HG03457 (cell line): ENCODE data around the gene EPHA2.
"Not testable (repeated sequence)": the region's sequence is repeated elsewhere in the genome, so short reads cannot be mapped to it uniquely, and the experiment has no call there.

Experiments used
- ATAC-seq: cut with Tn5 transposase; IDR thresholded peaks from one replicate; pipeline ENCODE4 v1.9.1; 2021; ENCODE audit warnings: moderate number of reproducible peaks; ENCODE audit not compliant: unreplicated experiment

EPHA2 gene

DNA sequence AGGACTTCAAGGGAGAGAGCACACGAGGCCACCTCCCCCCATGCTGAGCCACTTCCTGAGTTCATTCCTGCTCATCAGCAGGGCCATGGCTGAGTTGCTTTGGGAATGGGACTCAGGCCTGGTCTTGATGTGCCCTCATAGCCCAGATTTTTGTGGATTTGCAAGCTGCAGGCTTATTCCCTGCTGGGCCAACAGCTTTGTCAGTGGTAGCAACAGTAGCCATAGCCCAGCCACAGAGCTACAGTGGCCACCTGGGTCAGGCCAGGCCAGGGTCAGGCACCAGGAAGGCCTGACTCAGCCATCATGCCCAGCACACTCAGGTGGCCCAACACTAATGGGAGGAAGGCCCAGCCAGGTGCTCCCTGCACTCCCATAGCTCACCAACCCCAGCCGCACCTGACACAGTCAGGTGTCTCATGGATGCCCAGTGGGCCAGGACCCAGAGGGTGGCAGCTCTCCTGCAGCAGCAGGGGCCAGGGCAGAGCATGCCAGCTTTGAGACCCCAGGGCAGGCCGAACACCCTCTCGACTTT lies 33.5 kb downstream of the EPHA2 start:
- no peak for ATAC-seq

DNA sequence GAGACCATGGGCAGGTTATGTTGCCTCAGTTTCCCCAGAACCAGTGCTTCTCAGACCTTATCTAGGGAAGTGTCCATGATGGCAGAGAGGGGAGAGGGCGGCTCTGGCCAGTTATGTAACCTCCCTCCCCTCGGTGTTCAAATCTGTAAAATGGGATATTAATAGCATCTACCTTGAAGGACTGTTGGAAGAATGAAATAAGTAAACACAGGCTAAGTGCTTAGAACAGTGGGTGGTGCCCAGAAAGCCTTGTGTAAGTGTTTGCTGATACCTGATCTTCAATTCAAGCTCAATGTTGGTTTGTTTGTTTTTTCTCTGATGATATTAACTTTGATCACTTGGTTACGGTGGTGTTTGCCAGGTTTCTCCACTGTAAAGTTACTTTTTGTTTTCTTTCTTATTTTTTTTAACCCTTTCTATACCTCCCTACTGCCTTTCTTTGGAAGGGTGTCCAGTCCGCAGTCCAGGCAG lies 34.9 kb downstream of the EPHA2 start:
- no peak for ATAC-seq

DNA sequence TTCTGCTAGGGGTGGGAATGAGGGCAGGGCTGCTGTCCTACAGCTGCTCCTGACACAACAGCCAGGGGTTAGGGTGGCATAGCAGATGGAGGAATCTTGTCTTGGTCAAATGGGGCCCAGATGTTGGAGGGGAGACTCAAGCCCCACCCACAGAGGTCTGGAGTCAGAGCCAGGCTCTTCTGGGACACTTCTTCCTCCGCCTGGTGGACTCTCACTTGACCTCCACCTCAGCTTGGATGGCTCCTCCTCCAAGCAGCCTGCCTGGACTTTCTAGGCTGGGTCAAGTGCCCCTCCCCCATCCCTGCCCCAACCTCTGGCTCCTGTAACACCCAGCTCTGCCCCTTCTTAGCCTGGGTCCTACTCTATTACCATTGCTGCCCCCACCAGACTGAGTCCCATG lies 35.5 kb downstream of the EPHA2 start:
- no peak for ATAC-seq

DNA sequence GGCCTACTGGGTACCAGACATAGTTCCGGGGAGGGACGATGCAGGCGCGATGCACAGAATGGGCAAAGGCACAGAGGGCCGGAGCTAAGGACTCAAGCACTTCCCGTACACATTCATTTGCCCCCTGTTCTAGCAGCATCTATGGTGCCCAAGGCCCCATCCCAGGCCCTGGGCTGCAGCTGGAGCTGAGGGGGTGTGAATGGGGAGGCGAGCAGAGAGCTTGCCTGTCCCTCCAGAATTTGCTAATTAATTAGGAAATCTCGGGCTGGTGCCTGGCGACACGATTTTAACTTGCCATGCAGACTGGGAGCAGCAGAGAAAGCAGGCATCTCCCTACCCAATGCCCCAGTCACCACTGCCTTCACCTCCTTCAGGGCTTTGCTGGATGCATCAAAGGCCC lies 35.9 kb downstream of the EPHA2 start:
- no peak for ATAC-seq

DNA sequence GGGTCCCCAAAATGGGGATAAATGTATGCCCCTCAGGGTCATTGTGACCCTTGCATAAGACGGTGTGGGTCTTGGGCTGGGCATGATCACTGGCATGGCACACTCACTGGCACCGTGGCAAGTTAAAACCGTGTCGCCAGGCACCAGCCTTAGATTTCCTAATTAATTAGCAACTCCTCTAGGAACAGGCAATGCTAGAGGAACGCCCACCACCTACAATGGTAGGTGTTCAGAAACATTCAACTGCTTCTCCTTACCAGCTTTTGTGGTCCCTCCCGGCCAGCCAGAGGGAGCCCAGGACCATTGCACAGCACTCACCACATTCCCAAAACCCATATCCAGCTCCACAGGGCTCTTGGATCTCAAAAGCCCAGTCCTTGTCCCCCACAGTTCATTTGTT lies 36.4 kb downstream of the EPHA2 start:
- ATAC-seq = no peak

DNA sequence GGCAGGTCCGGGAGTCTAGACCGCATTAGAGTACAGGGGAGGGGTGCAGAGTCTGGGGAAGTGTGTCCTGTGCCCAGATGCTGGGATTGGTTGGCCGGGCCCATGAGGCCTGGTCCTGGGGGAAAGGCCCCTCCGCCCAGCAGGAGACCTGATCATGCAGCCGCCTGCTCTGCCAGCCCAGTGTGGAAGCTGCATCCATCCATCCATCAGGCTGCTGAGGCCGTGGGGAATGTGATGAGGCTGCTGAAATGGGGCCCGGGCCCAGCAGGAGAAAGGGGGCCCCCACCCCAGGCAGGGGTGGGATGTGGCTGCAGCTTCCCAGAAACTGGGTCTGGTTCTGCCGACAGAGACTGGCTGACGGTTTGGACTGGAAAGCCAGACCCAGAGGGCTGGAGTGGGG lies 37.2 kb downstream of the EPHA2 start:
- ATAC-seq = no peak

DNA sequence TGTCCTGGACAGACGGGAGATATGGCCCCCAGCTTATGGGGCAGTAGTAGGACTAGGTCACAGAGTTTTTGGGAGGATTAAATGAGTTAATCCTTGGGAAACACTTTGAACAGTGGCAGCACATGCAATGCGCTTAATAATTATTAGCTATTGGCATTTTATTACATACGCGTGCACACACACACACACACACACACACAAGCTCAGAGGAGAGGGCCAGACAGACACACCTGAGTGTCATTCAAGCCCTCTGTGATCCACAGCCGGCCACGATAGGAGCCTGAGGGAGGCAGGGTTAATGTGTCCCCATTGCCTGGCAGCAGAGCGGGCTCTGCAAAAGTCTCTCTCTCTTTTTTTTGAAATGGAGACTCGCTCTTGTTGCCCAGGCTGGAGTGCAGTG lies 37.9 kb downstream of the EPHA2 start:
- ATAC-seq = no peak

GRCh38 chr1:16117369-16117768 lies 38.5 kb downstream of the EPHA2 start:
- ATAC-seq = no peak

GRCh38 chr1:16116625-16117024 lies 39.2 kb downstream of the EPHA2 start:
- ATAC-seq = no peak

DNA sequence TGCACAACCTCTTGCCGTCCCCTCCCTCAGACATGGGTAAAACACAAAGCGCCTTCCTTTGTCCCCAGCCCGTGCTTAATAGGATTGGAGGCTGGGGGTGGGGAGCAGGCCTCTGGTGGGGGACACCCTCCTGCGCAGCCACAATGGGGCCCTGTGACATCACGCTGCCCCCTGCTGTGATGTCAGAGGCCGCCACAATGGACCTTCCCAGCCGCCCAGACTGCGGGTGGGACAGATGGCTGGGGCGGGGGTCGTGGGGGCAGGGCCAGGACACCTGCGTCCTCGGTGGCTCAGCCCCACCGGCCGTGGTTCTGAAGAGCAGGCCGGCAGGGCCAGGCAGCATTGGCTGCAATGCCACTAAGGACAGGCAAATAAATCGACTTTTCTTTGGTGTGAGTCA lies 39.9 kb downstream of the EPHA2 start:
- ATAC-seq = no peak

GRCh38 chr1:16115468-16115983 lies 40.3 kb downstream of the EPHA2 start:
- no peak for ATAC-seq

- no peak for ATAC-seq
Measured at GRCh38 chr1:16114527-16115467, 41.1 kb downstream of the EPHA2 start.

GRCh38 chr1:16112596-16113555 lies 43.0 kb downstream of the EPHA2 start:
- no peak for ATAC-seq

DNA sequence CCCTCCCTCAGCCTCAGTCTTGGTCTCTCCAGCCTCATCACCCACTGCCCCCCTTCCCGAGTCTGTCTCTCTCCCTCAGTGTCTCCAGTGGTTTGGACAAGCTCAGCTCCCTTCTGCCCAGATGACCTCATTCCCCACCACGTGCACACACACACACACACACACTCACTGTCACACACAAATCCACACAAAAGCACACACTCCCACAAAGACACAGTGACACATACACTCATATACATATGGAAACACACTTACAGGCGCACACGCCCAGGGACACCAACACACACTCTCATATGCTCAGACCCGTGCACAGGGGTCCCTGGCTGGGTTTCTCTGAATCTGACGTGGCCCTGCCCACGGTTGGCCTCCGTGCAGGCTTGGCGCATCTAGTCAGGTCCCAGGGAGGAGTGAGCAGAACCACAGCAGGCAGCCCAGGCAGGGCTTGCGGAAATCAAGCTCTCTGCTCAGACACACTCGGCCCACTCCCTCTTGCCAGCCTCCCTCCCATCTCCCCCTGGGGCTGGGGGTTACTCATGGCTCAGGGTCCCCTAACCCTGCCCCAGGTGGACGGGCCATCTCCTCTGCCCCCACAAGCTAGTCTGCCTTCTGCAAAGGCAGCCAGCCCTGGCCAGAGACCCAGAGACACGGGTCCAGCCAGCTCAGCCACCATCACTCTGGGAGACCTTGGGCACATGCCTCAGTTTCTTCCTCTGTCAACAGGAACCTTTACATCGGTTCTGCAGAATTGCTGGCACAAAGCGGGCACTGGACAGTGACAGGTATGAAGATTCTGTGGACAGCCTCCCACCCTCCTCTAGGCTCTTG lies 43.9 kb downstream of the EPHA2 start:
- no peak for ATAC-seq

GRCh38 chr1:16110884-16111283 lies 45.0 kb downstream of the EPHA2 start:
- no peak for ATAC-seq

DNA sequence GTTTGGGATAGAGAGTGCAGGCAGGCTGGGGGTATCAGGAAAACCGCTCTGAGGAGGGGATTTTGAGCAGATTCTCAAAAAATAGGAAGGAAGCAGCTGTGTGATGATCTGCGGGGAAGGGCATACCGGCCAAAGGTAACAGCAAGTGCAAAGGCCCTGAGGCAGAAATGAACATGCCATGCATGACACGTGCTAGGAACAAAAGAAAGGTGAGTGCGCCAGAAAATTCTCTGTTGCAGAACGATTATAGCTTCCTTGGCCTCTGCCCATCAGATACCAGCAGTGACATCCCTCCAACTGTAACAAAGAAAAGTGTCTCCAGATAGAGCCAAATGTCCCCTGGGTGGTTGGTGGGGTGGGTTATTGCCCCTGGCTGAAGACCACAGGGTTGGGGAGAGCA lies 45.4 kb downstream of the EPHA2 start:
- ATAC-seq = no peak

DNA sequence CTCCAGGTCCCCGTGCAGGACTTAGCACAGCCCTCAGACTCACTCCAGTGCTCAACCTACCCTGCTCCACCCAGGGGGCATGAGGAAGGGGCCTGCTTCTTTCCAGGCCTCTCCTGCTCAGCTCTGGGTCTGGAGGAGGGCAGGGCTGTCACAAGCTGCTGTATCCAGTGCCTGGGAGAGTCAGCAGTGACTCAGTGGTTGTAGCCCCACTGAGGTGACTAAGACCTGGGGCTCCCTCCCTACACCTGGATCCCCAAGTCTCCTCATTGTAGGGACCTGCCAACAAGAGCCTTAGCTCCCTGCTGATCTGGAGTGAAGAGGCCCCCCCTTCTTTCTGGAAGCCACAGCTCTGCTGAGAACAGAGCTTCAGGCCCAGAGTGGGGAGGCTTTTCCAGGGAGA lies 46.3 kb downstream of the EPHA2 start:
- no peak for ATAC-seq

- not testable (repeated sequence) for ATAC-seq
Measured at GRCh38 chr1:16107039-16107438, 48.8 kb downstream of the EPHA2 start.

DNA sequence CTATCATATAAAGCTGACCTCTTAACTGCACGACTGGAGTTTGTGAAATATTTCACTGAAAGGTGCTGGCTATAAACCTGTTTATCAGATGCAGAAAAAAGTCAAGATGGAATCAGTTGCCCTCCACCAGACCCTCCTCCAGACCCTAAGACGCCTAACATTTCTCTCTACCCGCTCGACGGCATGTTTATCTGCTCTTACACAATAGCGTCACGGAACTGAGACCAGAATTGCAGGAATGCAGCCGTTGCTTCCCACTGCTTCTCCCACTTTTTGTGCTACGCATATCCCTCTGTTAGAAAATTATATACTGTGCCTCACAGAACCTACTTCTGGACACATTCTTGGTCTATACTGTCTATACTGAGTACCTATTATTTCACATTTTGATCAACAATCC lies 54.2 kb downstream of the EPHA2 start:
- ATAC-seq = no peak

- no peak for ATAC-seq
Measured at GRCh38 chr1:16099412-16099811, 56.5 kb downstream of the EPHA2 start.
